A673 (cell line): ENCODE results near the gene BCAP29. TPM values are rescaled to one million over a fixed set of nuclear protein-coding genes. Genes with fewer than 3 reads are reported as not detected.
A peak's percentile ranks its signal among the peaks of the same experiment; 100 is the strongest.

ENCODE experiments used
- BruUV-seq: library from RNA; stranded (reverse); fragments of 400-500 nt; replicated peaks from 2 replicates; lab custom pipeline; 2021; lab: Mats Ljungman, UMichigan
- CTCF ChIA-PET: fragments of 300-600 bp; sonication (Branson Sonifier 250); formaldehyde crosslinking; loops from one replicate; lab custom pipeline; 2022; ENCODE audit warnings: antibody characterized with exemption; lab: Charles Lee
- POLR2A ChIA-PET: fragments of 300-600 bp; sonication (Branson Sonifier 250); formaldehyde crosslinking; loops from one replicate; lab custom pipeline; 2022; ENCODE audit warnings: antibody characterized with exemption; ENCODE audit not compliant: low non-redundant PET; lab: Charles Lee
- DNase-seq: peaks from one replicate; pipeline ENCODE4 v3.0.0-alpha.2; 2015; ENCODE audit warnings: low spot score
- H3K27ac ChIP-seq: fragments of 200-600 bp; sonication (generic); 2 replicates; pipeline ENCODE4 v1.5.1; 2016; ENCODE audit warnings: mixed run types, low read depth, mild to moderate bottlenecking, mixed read lengths, antibody characterized with exemption, low read length; ENCODE audit not compliant: poor library complexity, severe bottlenecking
- H3K27me3 ChIP-seq: fragments of 200-600 bp; sonication (generic); replicated peaks from 2 replicates; pipeline ENCODE4 v1.6.1; 2017; ENCODE audit warnings: mixed run types, low read depth, mild to moderate bottlenecking, mixed read lengths, antibody characterized with exemption, low read length; ENCODE audit not compliant: insufficient read depth, poor library complexity
- H3K36me3 ChIP-seq: fragments of 200-600 bp; sonication (generic); 2 replicates; pipeline ENCODE4 v1.6.1; 2016; ENCODE audit warnings: mixed run types, mild to moderate bottlenecking, mixed read lengths, antibody characterized with exemption, low read length; ENCODE audit not compliant: insufficient read depth, poor library complexity, severe bottlenecking
- H3K4me1 ChIP-seq: fragments of 200-600 bp; sonication (generic); 2 replicates; pipeline ENCODE4 v1.6.1; 2017; ENCODE audit warnings: mixed run types, mild to moderate bottlenecking, mixed read lengths, antibody characterized with exemption, low read length; ENCODE audit not compliant: insufficient read depth, poor library complexity, severe bottlenecking
- H3K4me3 ChIP-seq: fragments of 200-600 bp; sonication (generic); 2 replicates; pipeline ENCODE4 v1.5.1; 2016; ENCODE audit warnings: low read depth, mixed run types, mild to moderate bottlenecking, mixed read lengths, low read length; ENCODE audit not compliant: poor library complexity, severe bottlenecking
- H3K9me3 ChIP-seq: fragments of 200-600 bp; sonication (generic); 2 replicates; pipeline ENCODE4 v1.6.1; 2016; ENCODE audit warnings: mixed run types, low read depth, mild to moderate bottlenecking, mixed read lengths, antibody characterized with exemption, low read length; ENCODE audit not compliant: poor library complexity, severe bottlenecking
- CTCF ChIP-seq: fragments of 300-800, 200-600 bp; sonication (generic); conservative IDR thresholded peaks from 2 replicates; pipeline ENCODE4 v1.5.1; 2017; ENCODE audit warnings: low read depth, mild to moderate bottlenecking, antibody characterized with exemption, low read length, moderate library complexity, mixed read lengths
- EZH2 ChIP-seq: fragments of 200-600 bp; sonication (generic); IDR thresholded peaks from 2 replicates; pipeline ENCODE4 v1.6.1; 2017; ENCODE audit warnings: borderline replicate concordance, low read depth, mild to moderate bottlenecking, mixed read lengths, antibody characterized with exemption, low read length; ENCODE audit not compliant: poor library complexity, severe bottlenecking
- intact Hi-C: fragments of 100-400 bp; cut with micrococcal nuclease; formaldehyde crosslinking; loops from one replicate; pipeline ENCODE4 v1.10.0; 2022; ENCODE audit not compliant: unreplicated experiment
- total RNA-seq: library from RNA; stranded (reverse); gene quantifications from 2 replicates; pipeline ENCODE4 v1.2.3, GENCODE V29; 2021

The BCAP29 gene
- total RNA-seq, 1 experiment from 2014 or later, result 32.0 TPM

- TSS peak; percentile 53 for BruUV-seq
- DNase-seq, result no peak
- ChIA-PET CTCF (no interaction called here), POLR2A (no interaction called here)
- no peak for TF ChIP-seq CTCF
- Histone ChIP-seq H3K36me3 (peaks cover 2% of the 10 kb centered on the region), H3K4me1 (peaks cover 15% of the 10 kb centered on the region), H3K4me3 (peak overlapping the region; percentile 96), H3K27me3 (no peaks in the 10 kb centered on the region), H3K9me3 (no peaks in the 10 kb centered on the region), H3K27ac (peak overlapping the region; percentile 94)
- intact Hi-C loops, result loop anchor here (5.0 kb wide), 1 partner anchor 92 kb away; the partner anchor contains the start of gene GPR22
These were observed 15.3 kb upstream of the BCAP29 start for GRCh38 chr7:107564553-107565298.

GRCh38 chr7:107570298-107570697 is 9.7 kb upstream of the BCAP29 start:
- TF ChIP-seq CTCF (no peak), EZH2 (no peak)
- intact Hi-C loops, result no loop called here
- no peaks in the 10 kb centered on the region for H3K27me3 ChIP-seq
- peaks cover 14% of the 10 kb centered on the region for H3K36me3 ChIP-seq
- H3K4me3 ChIP-seq, result no peak overlapping the region
- no TSS peak for BruUV-seq
- CTCF ChIA-PET, result no interaction called here
- no peak overlapping the region for H3K27ac ChIP-seq
- no peaks in the 10 kb centered on the region for H3K4me1 ChIP-seq
- H3K9me3 ChIP-seq, result no peaks in the 10 kb centered on the region
- POLR2A ChIA-PET, result no interaction called here
- no peak for DNase-seq

- no peaks in the 10 kb centered on the region for H3K9me3 ChIP-seq
- intact Hi-C loops, result no loop called here
- no peak overlapping the region for H3K27ac ChIP-seq
- no peak for DNase-seq
- BruUV-seq, result no TSS peak
- no peaks in the 10 kb centered on the region for H3K4me1 ChIP-seq
- no peak overlapping the region for H3K4me3 ChIP-seq
- ChIA-PET CTCF (no interaction called here), POLR2A (no interaction called here)
- peaks cover 22% of the 10 kb centered on the region for H3K36me3 ChIP-seq
- H3K27me3 ChIP-seq, result no peaks in the 10 kb centered on the region
- no peak for TF ChIP-seq EZH2
- TF ChIP-seq CTCF, result no peak
These were observed 6.5 kb upstream of the BCAP29 start for GRCh38 chr7:107573537-107573936.
